Left lobe of liver (tissue), 2 donors: Measurements from ENCODE around the gene KLK7. TPM values are rescaled to one million over a fixed set of nuclear protein-coding genes. Genes with fewer than 3 reads are reported as not detected.
"Not testable (repeated sequence)": the region's sequence is repeated elsewhere in the genome, so short reads cannot be mapped to it uniquely, and the experiment has no call there.

Experiments
- ATAC-seq: fragments of 200-7000 bp; cut with Tn5 transposase; one replicate; pipeline ENCODE4 v1.9.1; 2020; ENCODE audit warnings: mild to moderate bottlenecking, moderate library complexity
- DNase-seq: peaks from one replicate; pipeline ENCODE4 v3.0.0-alpha.2; 2020; ENCODE audit warnings: low spot score
- total RNA-seq: library from RNA; stranded (reverse); gene quantifications from one replicate; pipeline ENCODE4 v1.2.1, GENCODE V29; 2021
- donor health status: DM: no; HTN: no; CAD: no; lungs with moderate emphysema.
- donor health status: DM: no; HTN: yes; CAD: no.

The KLK7 gene
- total RNA-seq, 1 donor from 2014 or later, result not detected

- ATAC-seq, result no peak
- no peak for DNase-seq
These were observed 4.0 kb downstream of the KLK7 start for GRCh38 chr19:50979758-50980157.

- ATAC-seq (no peak), DNase-seq (no peak)
These were observed 4.8 kb downstream of the KLK7 start for GRCh38 chr19:50978772-50979390.

GRCh38 chr19:50977626-50978025 is 6.1 kb downstream of the KLK7 start:
- ATAC-seq, result no peak

DNA sequence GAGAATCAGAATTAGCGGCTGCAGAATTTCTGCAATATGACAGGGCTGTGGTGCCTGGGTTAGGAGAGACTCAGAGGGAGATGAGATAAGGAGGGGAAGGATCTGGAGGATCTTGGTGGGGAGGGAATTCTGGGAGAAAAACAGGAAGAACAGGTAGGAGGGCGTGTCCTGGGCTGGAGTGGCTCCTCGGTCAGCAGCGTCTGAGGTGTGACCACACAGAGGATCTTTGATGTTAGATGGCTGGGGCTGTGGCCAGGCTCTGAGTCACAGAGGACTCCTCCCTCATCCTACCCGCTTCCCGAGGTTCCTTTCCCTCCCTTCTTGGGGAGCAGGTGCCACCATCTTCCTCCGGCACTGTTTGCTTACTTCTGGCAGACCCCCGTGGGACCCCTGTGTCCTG is 8.0 kb downstream of the KLK7 start:
- ATAC-seq (no peak), DNase-seq (no peak)

More at GRCh38 chr19:50977626-50978025, 6.1 kb downstream of the KLK7 start:
- DNase-seq, result no peak

GRCh38 chr19:50974702-50975556 is 8.8 kb downstream of the KLK7 start:
- no peak for ATAC-seq
- no peak for DNase-seq

DNA sequence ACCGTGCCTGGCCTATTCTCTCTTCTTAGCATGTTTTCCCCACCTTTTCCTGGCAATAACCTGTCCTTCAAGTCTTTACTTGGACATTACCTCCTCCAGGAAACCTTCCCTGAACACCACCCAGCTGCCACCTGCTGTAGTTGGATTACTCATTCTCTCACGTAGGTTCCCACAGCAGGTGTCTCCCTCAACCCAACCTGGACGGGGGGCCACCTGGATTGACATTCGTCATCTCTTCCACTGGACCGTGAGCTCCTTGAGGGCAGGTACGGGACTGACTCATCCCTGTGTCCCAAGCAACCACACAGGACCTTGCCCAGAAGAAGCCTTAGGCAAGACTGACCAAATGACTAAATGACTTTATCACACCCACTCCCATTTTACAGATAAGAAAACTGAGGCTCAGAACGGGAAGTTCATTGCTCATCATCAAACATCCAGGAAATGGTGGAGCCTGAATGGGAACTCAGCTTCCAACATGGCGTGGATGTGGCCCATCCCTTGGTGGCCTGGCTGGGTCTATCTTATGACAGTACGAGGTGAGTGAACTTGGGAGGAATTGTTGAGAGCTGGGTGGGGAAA is 10.8 kb downstream of the KLK7 start:
- no peak for DNase-seq
- no peak for ATAC-seq

DNA sequence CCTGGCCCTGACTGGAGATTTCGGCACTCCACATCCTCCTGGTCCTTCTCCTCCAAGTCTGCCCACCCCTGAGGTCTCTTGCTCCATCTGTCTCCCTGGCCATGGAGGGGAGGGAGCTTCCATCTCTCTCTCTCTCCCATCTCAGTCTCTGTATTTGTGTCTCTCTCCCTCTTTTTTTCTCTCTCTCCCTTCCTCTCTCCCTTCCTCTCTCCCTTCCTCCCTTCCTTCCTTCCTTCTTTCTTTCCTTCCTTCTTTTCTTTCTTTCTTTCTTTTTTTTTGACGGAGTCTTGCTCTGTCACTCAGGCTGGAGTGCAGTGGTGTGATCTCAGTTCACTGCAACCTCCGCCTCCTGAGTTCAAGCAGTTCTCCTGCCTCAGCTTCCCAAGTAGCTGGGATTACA is 13.9 kb downstream of the KLK7 start:
- not testable (repeated sequence) for DNase-seq, ATAC-seq

- DNase-seq (no peak), ATAC-seq (no peak)
These were observed 14.3 kb downstream of the KLK7 start, which contains the start of gene KLK6 for GRCh38 chr19:50969413-50969760. Gene KLK6, minus strand, starts transcription at chr19:50969591. Its CDS starts 1,487 bp downstream, at chr19:50968104.

DNA sequence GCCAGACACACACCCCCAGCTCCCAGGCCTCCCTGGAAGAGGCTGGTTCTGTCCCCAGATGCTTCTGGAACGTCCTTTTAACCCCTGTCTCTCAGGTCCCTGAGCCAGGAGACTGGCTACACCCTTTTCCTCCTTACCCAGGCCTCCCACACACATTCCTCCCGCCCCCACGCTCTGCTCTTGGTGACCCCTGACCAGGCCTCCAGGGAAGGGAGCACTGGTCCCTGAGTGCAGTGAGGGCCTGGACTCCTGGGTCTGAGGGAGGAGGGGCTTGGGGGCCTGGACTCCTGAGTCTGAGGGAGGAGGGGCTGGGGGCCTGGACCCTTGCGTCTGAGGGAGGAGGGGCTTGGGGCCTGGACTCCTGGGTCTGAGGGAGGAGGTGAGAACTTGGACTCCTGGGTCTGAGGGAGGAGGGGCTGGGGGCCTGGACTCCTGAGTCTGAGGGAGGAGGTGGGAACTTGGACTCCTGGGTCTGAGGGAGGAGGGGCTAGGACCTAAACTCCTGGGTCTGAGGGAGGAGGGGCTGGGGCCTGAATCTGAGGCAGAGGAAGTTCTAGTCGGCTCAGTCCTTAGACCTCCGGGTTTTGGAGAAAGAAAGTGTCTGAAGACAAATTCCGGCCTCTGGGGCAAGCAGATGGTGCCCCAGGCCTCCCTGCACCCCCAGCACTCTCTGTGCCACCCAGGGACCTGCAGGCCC is 14.9 kb downstream of the KLK7 start:
- no peak for ATAC-seq
- DNase-seq, result no peak

GRCh38 chr19:50967929-50968715 is 15.6 kb downstream of the KLK7 start:
- ATAC-seq (no peak), DNase-seq (no peak)

DNA sequence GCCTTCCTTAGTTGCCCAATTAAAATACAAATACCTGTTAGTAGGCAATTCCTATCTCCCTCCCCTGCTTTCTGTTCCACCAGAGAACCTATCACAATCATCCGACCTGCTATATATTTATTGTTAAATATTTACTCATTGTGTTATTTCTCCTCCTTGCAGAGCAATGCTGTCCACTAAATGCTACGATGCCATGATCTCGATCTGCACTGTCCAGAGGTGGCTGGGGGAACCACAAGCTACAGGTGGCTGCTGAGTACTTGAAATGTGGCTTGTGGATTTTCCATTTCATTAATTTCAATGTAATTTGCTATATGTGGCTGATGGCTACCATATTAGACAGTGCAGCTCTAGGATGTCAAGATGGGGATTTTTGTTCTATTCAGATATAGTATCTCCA is 19.5 kb downstream of the KLK7 start:
- ATAC-seq (no peak), DNase-seq (no peak)

GRCh38 chr19:50963381-50963780 is 20.3 kb downstream of the KLK7 start:
- DNase-seq (no peak), ATAC-seq (no peak)

- no peak for ATAC-seq
- DNase-seq, result no peak
These were observed 21.5 kb downstream of the KLK7 start for GRCh38 chr19:50962245-50962644.

GRCh38 chr19:50959731-50960500 is 23.8 kb downstream of the KLK7 start:
- no peak for ATAC-seq
- no peak for DNase-seq

- DNase-seq (no peak), ATAC-seq (no peak)
These were observed 26.1 kb downstream of the KLK7 start for GRCh38 chr19:50957587-50957986.

DNA sequence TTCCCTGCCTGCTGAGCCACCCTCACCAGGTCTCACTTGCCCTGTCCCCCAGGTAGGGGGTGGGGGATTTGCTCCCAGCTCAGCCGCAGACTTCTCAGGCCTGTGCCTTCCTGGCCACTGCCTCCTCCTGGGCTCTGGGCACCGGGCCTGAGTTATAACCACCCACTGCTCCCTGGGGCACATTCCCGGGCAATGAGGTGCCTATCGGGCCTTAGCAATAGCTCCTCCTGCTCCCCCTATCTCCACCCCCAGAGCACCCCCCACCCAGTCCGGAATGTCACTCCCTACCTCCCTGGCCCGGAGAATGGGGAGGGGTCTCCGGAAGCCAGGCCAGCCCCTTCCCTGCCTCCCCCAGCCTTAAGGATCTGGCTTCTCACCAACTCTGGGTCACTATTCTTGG is 30.8 kb downstream of the KLK7 start, which contains the start of gene KLK5:
TSS of gene KLK5 (minus strand) at position 129 of the 400 bp plus-strand sequence. CDS start 381 bp downstream, outside the sequence.
- ATAC-seq, result no peak
- no peak for DNase-seq

GRCh38 chr19:50949861-50950260 is 33.9 kb downstream of the KLK7 start:
- ATAC-seq (no peak), DNase-seq (no peak)

- DNase-seq, result no peak
- no peak for ATAC-seq
These were observed 36.6 kb downstream of the KLK7 start for GRCh38 chr19:50947123-50947522.

DNA sequence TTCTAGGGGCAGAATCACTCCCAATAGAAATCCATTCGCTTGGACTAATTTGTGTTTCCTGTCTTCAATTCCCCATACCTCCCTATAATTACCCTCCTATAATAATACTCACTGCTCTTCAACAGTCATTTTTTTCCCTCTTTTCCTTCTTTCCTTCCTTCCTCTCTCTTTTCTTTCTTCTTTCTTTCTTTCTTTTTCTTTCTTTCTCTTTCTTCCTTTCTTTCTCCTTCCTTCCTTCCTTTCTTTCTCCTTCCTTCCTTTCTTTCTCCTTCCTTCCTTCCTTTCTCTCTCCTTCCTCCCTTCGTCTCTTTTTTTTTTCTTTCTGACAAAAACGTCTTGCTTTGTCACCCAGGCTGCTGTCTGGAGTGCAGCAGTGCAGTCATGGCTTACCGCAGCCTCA is 38.9 kb downstream of the KLK7 start:
- DNase-seq (no peak), ATAC-seq (no peak)
